HG03571 (cell line): Measurements from ENCODE around the gene RNU6-7.

ENCODE experiments used
- ATAC-seq: cut with Tn5 transposase; IDR thresholded peaks from one replicate; pipeline ENCODE4 v1.9.1; 2021; ENCODE audit not compliant: unreplicated experiment

The RNU6-7 gene

DNA sequence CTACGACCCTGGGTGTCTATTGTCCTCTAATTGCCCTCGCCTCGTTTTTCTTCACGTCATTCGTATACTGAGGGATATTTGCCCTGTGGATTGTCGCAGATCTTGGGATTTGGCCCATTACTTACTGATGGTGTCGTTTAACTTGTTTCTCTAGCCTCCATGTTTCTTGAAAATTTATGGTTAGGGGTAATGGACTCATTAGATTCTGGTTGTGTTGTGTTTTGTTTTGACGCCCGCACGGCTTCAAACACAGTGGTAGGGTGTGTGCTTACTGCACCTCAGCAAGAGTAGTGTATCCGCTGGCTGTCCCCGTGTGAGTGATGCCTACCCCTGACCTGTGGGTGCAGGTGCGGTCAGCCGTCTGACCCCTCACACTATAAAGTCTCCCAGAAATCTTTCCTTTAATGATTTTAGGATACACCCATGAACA, 2.1 kb downstream of the RNU6-7 start:
- no peak for ATAC-seq

DNA sequence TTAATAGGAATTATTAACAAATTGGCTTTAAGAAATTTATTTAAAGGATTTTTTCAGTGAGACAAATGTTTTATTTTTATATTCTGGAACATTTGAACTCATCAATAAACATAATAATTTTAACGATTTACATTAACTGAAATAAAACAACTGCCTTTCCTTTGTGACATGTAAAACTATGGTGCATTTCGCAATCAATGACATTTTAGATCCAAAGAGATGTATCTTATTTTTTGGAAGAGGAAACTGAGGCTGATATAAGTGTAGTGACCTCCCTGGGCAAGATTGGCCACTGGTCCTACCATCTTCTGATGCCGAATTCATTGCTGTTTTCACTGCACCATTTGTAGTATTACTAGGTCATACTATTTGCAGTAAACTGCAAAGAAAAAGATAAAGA, 3.7 kb downstream of the RNU6-7 start:
- ATAC-seq: no peak

DNA sequence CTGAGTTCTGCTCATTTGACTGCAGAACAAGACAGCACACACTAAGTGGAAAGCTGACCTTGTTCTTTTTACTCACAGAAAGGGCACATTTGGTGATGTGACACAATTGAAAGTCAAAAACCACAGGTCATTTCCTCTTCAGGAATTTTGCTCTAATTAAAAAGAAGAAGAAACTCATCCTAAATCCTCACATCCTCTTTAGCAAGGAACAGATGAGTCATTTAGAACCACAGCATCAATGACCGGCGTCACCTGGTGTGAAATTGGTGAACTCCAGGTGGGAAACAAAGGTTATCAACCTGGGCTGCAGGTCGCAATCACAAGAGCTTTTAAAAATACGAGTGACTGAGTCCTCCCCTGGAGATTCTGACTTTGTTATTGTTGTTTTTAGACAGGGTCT, 4.1 kb downstream of the RNU6-7 start:
- ATAC-seq: no peak

DNA sequence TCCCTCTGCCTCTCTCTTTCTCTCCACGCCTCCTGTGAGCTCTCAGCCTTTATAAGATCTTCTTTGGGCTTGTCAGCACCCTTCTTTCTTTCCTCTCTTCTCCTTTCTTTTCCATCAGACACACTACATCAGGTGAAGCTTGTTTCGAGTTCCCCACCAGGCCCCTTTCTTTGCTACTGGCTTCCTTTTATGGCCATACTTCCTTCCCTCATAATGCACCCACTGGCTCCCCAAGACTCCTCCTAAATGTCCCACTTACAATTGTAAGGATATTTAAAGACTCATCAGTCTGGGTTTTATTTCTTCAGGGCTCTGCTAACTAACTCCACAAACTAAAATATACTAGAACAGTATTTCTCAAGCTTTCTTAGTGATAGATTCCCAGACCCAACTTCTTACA, 4.7 kb downstream of the RNU6-7 start:
- no peak for ATAC-seq

DNA sequence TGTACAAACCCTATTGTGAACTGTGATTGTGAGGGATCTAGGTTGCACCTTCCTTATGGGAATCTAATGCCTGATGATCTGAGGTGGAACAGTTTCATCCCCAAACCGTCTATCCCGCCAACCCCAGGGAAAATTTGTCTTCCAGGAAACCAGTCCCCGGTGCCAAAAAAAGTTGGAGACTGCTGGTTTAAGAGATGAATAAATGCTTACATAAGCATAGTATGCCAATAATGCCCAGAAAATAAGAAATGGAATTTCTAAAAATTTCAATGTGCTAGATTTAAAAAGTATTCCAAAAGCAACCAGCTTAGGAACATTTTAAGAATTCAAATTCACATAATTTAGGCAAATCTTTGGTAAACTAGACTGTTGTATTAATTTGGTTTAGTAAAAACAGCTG, 6.6 kb downstream of the RNU6-7 start:
- ATAC-seq: no peak

DNA sequence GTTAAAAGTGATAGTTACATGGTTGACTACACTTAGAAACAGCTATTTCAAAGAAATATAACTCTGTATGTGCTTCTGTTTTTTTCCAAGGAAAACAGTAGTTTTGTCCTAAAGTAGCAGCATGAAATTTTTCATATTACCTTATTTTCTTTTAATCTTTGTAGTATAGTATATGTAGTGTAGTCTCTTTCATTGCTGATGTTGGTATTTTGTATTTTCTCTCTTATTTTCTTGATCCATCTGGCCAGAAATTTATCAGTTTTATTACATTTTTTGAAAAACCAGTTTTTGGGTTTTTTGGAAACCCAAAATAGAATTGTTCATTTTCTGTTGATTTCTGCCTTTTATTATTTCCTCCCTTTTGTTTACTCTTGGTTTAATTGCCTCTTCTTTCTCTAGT, 7.6 kb downstream of the RNU6-7 start:
- ATAC-seq: no peak

DNA sequence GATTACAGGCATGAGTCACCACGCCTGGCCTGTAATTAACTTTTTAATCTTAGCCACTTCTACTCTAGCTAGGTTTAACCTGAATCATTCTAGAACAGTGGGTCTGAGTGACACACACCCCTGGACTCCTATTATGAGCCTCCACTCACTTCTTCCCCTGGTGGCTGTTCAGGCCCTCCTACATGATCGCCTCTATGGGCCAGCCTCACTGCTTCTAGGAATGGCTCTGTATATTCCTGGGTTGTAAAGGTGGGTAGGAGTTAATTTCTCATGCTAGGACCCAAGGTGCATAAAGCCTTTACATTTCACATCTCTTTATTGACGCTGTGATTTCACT, 9.2 kb downstream of the RNU6-7 start:
- no peak for ATAC-seq

DNA sequence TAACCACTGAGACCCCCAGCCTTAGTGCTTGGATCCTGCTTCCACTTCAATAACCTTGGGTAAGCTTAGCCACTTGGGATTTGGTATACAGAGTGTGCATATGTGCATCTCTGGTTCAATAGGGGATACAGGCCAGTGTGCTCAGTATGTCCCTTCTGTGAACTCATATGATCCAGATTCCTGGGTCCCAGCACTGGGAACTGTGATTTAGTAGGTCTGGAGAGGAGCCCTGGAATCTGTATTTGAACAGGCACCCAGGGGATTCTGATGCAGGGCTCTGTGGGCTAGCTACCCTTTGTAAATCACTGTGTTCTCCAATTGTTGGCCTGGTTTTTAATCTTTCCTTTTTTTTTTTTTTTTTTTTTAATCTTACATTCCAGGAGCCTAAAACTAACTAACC, 11.0 kb downstream of the RNU6-7 start:
- no peak for ATAC-seq

DNA sequence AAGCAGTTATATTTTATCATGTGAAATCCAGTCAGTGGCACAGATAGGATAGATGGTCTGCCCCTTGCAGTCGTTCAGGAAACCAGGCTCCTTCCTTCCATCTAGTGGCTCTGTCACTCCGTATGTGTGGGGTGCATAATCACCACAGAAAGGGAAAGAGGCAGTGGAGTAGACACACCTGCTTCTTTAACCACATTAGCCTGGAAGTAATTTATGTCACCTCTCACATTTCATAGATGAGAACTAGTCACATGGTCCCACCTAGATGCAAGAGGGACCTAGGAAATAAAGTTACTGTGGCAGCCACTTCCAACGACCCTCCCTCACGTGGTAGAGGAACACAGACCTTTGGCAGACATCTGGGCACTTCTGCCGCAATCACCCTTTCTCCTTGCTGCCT, 15.5 kb downstream of the RNU6-7 start:
- no peak for ATAC-seq

DNA sequence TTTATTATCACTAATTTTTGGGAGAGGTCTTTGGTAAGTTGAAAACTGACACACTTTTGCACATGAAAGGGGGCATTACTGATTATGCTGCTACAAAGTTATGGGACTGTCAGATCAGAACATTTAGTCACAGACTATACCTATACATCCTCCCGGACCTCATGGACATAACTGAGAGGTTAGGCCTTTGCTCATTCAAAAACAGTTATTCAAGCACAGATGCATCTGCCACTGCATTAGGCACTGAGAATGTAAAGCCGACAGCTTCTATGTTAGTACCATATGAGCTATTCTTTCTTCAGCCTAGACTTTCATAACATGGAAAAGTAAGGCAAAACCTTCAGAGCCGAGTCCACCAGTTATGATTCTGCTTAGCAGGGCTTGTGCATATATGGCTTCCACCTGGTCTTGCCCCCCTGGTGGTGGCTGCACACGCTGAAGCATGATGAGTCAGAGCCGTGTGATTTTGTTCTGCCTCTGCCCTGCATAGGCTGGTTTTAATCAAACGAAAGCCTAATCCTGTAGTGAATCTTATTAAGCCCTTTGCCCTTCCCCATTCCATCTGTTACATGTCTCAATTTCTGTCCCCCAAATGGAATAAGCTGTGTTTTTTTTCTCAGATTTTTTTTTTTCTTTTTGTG, 23.0 kb downstream of the RNU6-7 start:
- ATAC-seq: no peak

DNA sequence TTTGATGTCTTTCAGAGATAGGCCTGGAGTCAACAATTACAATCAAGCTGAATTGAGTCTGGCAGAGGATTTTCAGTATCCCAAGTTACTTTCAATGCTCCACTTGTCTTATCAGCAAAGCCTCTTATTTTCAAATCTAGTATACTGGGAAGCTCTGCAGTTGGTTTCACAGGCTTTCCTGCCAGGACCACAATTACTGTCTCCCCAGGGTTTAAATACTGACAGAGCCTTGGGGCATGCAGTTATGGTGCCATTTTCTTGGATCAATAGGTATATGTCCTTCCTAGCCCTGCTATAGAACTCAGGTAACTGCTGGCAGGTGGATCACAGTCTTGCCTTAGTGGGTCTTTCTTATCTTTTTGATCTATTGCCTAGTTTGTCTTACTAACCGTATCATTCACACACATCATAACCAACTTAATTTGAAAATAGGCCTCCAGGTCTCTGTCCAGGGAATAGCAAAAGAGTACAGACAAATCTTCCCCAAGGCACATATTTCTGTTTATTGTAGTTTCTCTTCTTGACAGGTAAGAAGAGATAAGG, 23.6 kb downstream of the RNU6-7 start:
- ATAC-seq: no peak

DNA sequence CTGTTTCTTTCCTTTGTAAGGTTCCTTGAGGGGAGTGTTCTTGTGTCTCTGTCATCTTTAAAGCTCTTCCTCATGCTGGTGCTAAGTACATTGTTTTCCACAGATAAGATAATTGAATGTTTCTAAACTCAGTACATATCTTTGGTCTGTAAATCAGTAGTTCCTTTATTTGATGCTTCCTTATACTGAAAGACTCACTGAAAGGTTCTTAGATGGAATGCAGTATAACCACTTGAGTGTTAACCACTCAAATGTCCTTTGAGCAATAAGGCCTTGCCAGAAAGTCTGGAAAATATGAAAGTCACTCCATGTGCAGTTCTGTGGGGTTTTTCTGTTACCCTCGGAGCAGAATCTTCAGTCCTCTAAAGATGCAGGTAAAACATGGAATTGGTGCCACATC, 24.2 kb downstream of the RNU6-7 start:
- no peak for ATAC-seq

DNA sequence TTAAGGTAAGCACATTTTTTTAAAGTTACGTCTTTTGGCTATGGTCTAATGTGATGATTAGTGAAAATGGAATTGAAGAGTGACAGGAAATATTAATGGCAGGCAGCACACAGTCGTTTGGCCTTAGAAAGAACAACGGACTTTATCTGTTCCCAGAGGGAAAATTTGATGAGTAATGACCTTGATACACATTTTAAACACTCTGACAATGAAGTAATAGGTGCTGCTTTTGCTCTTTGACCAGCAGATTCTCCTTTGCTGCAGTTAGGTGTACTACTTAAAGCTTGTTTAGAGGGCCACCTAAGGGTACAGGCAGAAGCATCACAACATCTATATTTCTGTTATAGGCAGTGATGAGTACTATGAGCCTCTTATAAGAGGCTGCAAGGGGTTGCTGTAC, 28.3 kb downstream of the RNU6-7 start:
- ATAC-seq: no peak

DNA sequence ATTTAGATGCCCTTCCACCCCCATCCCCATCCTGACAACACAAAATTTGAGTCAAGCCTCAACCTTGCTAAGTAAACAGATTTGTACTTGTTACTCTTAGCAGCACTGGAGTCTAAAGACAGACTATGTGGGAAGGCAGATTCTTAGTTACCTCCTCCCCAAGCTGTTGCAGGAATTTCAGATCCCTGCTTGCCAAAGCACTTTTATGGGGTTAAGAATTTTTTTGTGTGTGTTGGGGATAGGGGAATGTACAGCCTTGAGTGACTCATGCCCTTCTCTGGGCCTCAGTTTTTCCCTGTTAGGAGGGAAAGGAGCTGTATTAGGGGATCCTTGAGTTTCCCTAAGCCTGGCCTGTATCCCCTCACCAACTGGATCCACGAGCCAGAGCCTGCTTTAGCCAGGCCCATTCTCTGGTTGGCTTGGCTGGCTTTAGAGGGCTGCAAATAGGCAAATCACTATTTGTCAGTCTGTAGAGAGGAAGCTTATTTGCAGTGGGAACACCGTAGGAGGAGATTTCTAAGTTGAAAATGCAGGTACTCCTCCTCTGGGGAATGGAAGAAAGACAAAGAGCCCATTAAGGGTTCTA, 28.9 kb downstream of the RNU6-7 start:
- no peak for ATAC-seq

DNA sequence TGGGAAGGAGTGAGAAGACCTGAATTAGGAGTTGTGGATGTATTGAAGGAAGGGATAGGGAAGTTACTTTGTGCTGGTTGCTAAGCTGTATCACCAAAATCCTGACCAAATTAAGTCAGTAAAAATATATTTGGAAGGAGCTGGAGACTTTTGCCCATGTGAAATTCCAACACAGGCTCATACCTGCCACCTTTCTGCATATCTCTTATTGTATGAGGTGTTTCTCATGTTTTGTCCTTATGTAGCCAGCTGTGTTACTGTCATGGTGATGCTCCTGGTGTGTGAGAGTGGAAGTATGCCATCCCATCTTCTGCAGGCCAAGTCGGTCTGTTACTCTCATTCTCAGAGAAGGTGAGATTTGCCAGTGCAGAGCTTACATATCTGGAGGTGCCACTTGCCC, 30.6 kb downstream of the RNU6-7 start:
- ATAC-seq: no peak

DNA sequence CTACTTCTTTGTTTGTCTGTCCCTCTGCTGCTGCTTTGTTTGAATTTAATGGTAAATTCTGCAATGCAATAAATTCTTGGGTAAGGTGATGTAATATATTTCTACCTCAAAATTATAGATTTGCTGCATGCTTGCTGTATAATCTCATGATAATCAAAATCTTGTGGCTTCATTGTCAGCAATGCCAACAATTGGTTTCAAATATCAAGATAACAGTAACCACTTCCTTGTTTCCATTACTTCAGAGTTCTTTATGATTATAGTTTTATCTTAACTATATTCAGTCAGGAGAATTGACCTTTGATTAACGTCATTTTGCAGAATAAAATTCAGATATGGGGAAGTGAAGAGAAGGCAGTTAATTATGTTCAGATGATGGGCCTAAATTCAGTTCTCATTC, 31.4 kb downstream of the RNU6-7 start:
- ATAC-seq: no peak

DNA sequence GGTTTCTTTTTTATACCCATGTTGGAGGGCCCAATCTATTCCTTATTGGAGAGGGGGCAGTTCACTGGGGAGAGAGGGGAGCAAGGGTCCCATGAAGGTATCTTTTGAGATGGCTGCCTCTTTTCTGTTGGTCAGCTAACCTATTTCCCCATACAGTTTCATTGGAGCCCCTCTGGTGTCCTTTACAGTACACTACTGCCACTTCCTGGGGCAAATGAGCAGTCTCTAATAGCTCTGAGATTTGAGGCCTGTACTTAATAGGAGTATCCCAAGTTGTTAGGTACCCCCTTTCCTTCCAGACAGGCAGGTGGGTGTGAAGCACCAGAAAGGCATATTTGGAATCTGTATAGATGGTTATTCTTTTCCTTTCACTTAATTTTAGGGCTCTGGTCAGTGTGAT, 42.6 kb downstream of the RNU6-7 start:
- no peak for ATAC-seq

DNA sequence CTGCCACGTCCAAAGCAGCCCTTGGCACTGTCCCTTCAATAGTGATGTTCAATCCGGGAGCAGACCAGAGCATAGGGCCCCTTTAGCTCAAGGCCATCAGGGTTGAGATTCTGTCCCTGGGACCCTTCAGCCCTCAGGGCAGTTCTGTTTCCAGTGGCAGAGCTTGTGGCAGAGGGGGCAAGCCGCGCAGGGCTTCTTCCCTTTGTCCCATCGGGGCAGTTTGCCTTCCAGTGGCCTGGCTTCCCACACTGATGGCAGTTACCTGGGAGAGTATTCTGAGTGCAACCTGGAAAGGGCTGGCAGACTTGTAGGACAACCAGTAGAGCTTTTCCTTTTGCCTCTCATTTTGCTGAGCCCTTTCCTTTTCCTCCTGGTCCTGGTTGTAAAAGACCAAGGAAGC, 44.9 kb downstream of the RNU6-7 start:
- ATAC-seq: no peak

DNA sequence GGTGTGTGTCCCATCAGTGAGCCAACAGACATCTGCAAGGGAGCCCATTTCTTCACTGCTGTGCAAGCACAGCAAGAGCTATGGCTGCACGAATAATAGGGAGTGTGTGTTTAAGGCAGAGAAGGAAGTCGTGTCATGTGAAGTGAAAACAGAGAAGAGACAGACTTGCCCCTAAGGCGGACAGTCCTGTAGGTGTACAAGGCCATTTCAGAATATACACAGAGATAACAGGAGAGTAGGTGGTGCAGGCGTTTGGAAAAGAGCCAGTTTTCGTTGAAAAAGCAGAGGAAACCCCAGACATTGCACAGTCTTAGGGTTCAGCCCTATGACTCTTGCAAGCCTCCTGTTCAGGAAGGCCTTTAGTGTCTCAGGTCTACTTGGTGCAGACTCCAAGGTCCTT, 47.5 kb downstream of the RNU6-7 start:
- ATAC-seq: no peak

DNA sequence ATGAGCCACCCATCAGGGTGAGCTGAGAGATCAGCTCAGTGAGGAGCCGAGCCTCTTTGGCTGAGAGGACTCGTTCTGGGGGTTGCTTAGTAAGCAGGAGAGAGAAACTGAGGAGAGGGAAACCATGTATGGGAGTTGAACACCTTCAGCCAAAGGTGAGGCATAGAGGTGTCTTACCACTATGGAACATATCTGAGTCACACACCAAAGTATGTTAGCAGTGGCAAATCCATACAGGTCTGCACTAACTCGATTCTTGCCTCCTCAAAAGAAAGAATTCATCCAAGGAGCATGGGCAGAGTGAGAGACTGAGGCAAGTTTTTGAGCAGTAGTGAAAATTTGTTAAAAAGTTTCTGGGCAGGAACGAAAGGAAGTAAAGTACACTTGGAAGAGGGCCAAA, 47.9 kb downstream of the RNU6-7 start:
- no peak for ATAC-seq

DNA sequence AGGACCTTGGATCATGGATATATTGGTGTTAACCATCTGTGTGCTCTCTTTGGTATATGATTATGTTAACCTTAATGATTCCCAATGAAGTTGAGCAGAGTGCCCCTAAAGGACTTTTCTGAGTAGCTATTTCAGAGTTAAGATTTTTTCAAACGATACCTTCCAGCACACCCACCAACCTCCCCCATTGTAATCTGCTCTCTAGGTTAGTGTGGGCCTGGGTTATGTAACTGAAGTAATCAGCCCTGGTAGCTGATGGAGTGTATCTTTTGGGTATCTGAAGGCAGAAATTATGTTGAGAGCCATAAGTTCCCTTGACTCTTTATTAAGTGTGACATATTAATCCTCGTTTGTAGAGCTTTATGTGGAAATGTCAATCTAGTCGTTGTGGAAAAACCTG, 48.8 kb downstream of the RNU6-7 start:
- no peak for ATAC-seq

DNA sequence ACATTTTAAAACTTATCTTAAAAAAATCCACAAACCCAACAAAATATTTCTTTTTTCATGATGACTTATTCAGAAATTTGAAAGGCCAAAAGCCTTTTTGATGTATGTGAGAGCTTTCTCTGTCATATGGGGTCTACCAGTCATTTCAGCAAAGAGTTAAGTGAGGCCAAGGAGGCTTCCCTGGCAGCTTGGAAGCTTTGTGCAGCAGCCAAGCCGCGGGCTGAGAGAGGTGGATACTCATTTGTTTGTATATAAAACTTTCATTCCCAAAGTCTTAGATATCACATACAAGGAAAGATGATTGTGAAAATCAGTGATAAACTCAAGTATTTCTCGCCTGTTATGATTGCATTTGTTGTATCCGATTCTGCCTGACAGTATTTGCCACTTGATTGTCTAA, 49.7 kb downstream of the RNU6-7 start:
- no peak for ATAC-seq
